Activated T-cell treated with anti-CD3 and anti-CD28 coated beads, Interleukin-2, amount 50 U/mL, for 72 hours (primary cell): ENCODE measurements around the gene SLC4A1. TPM values are rescaled to one million over a fixed set of nuclear protein-coding genes. Genes with fewer than 3 reads are reported as not detected.

Experiments
- ATAC-seq, 2 donors: fragments of 150-1000 bp; cut with Tn5 transposase; replicated peaks in 1 of 2; 2 replicates each; pipeline ENCODE4 v1.10.0; 2021; ENCODE audit warnings: moderate library complexity in 2 of 2, mild to moderate bottlenecking in 1 of 2
- DNase-seq, 2 donors: peaks; one replicate each; pipeline ENCODE4 v3.0.0; 2021 to 2022; ENCODE audit warnings: mixed read lengths in 1 of 2
- H3K27ac Mint-ChIP-seq: one replicate; pipeline ENCODE4 v1.8.0; 2022; ENCODE audit warnings: mild to moderate bottlenecking, moderate library complexity, mixed read lengths
- H3K27me3 Mint-ChIP-seq: one replicate; pipeline ENCODE4 v1.8.0; 2022; ENCODE audit warnings: low read depth, mixed read lengths
- H3K36me3 Mint-ChIP-seq, 2 donors: one replicate each; pipeline ENCODE4 v1.8.0; 2022; ENCODE audit warnings: mixed read lengths in 2 of 2, mild to moderate bottlenecking in 1 of 2; ENCODE audit not compliant: insufficient read depth in 2 of 2
- H3K4me1 Mint-ChIP-seq: one replicate; pipeline ENCODE4 v1.8.0; 2022; ENCODE audit warnings: low read depth, mixed read lengths
- H3K4me3 Mint-ChIP-seq, 2 donors: one replicate each; pipeline ENCODE4 v1.8.0; 2022; ENCODE audit warnings: mild to moderate bottlenecking in 2 of 2, mixed read lengths in 2 of 2, moderate library complexity in 2 of 2
- H3K9me3 Mint-ChIP-seq, 2 donors: one replicate each; pipeline ENCODE4 v1.8.0; 2022; ENCODE audit warnings: mixed read lengths in 2 of 2
- total RNA-seq, 2 donors: library from RNA; stranded (reverse); gene quantifications; one replicate each; pipeline ENCODE4 v1.2.3, GENCODE V29; 2022

Gene SLC4A1
- total RNA-seq, 2 donors from 2014 or later: not detected

- DNase-seq (no peak), ATAC-seq (no peak)
- Mint-ChIP-seq H3K4me1 (no peaks in the 10 kb centered on the region), H3K9me3 (no peaks in the 10 kb centered on the region), H3K36me3 (no peaks in the 10 kb centered on the region), H3K4me3 (no peak overlapping the region), H3K27ac (no peak overlapping the region), H3K27me3 (no peaks in the 10 kb centered on the region)
These were observed 7.6 kb downstream of the SLC4A1 start for GRCh38 chr17:44260296-44260695.

- H3K27ac Mint-ChIP-seq: no peak overlapping the region
- H3K4me3 Mint-ChIP-seq: no peak overlapping the region
- no peaks in the 10 kb centered on the region for H3K4me1 Mint-ChIP-seq
- ATAC-seq (no peak), DNase-seq (no peak)
- no peaks in the 10 kb centered on the region for H3K9me3 Mint-ChIP-seq
- H3K36me3 Mint-ChIP-seq: no peaks in the 10 kb centered on the region
- H3K27me3 Mint-ChIP-seq: no peaks in the 10 kb centered on the region
These were observed 9.1 kb downstream of the SLC4A1 start for GRCh38 chr17:44258811-44259351.

GRCh38 chr17:44257815-44258760, 9.8 kb downstream of the SLC4A1 start:
- Mint-ChIP-seq H3K4me1 (no peaks in the 10 kb centered on the region), H3K36me3 (no peaks in the 10 kb centered on the region), H3K9me3 (no peaks in the 10 kb centered on the region), H3K27ac (no peak overlapping the region), H3K27me3 (no peaks in the 10 kb centered on the region), H3K4me3 (no peak overlapping the region)
- DNase-seq (no peak), ATAC-seq (no peak)

- no peaks in the 10 kb centered on the region for H3K36me3 Mint-ChIP-seq
- ATAC-seq: no peak
- no peaks in the 10 kb centered on the region for H3K9me3 Mint-ChIP-seq
- no peak overlapping the region for H3K4me3 Mint-ChIP-seq
- no peaks in the 10 kb centered on the region for H3K27me3 Mint-ChIP-seq
- H3K4me1 Mint-ChIP-seq: no peaks in the 10 kb centered on the region
- H3K27ac Mint-ChIP-seq: no peak overlapping the region
- no peak for DNase-seq
These were observed 11.3 kb downstream of the SLC4A1 start for GRCh38 chr17:44256671-44257070.

GRCh38 chr17:44255915-44256314, 12.0 kb downstream of the SLC4A1 start:
- DNase-seq (no peak), ATAC-seq (no peak)
- no peaks in the 10 kb centered on the region for H3K4me1 Mint-ChIP-seq
- H3K27ac Mint-ChIP-seq: no peak overlapping the region
- H3K4me3 Mint-ChIP-seq: no peak overlapping the region
- H3K27me3 Mint-ChIP-seq: no peaks in the 10 kb centered on the region
- H3K9me3 Mint-ChIP-seq: no peaks in the 10 kb centered on the region
- H3K36me3 Mint-ChIP-seq: no peaks in the 10 kb centered on the region

GRCh38 chr17:44254361-44255095, 13.4 kb downstream of the SLC4A1 start:
- no peak for ATAC-seq
- Mint-ChIP-seq H3K27ac (no peak overlapping the region), H3K36me3 (no peaks in the 10 kb centered on the region), H3K9me3 (no peaks in the 10 kb centered on the region), H3K4me1 (no peaks in the 10 kb centered on the region), H3K27me3 (no peaks in the 10 kb centered on the region), H3K4me3 (no peak overlapping the region)
- DNase-seq: no peak

GRCh38 chr17:44253006-44253405, 14.9 kb downstream of the SLC4A1 start:
- DNase-seq (no peak), ATAC-seq (no peak)
- H3K27me3 Mint-ChIP-seq: no peaks in the 10 kb centered on the region
- peaks cover 11% of the 10 kb centered on the region for H3K4me1 Mint-ChIP-seq
- no peak overlapping the region for H3K4me3 Mint-ChIP-seq
- H3K9me3 Mint-ChIP-seq: no peaks in the 10 kb centered on the region
- no peak overlapping the region for H3K27ac Mint-ChIP-seq
- no peaks in the 10 kb centered on the region for H3K36me3 Mint-ChIP-seq

GRCh38 chr17:44251062-44251461, 16.9 kb downstream of the SLC4A1 start:
- ATAC-seq (no peak), DNase-seq (no peak)
- Mint-ChIP-seq H3K4me1 (peaks cover 28% of the 10 kb centered on the region), H3K27ac (no peak overlapping the region), H3K4me3 (no peak overlapping the region), H3K27me3 (no peaks in the 10 kb centered on the region), H3K9me3 (no peaks in the 10 kb centered on the region), H3K36me3 (no peaks in the 10 kb centered on the region)

- no peak overlapping the region for H3K27ac Mint-ChIP-seq
- ATAC-seq: no peak
- H3K4me1 Mint-ChIP-seq: peaks cover 39% of the 10 kb centered on the region
- no peak for DNase-seq
- no peaks in the 10 kb centered on the region for H3K9me3 Mint-ChIP-seq
- no peaks in the 10 kb centered on the region for H3K36me3 Mint-ChIP-seq
- H3K27me3 Mint-ChIP-seq: no peaks in the 10 kb centered on the region
- H3K4me3 Mint-ChIP-seq: no peak overlapping the region
These were observed 18.3 kb downstream of the SLC4A1 start for GRCh38 chr17:44249501-44250246.

GRCh38 chr17:44247876-44248736, 19.8 kb downstream of the SLC4A1 start:
- no peak overlapping the region for H3K27ac Mint-ChIP-seq
- H3K36me3 Mint-ChIP-seq: no peaks in the 10 kb centered on the region
- DNase-seq (no peak), ATAC-seq (no peak)
- H3K4me3 Mint-ChIP-seq: no peak overlapping the region
- peaks cover 39% of the 10 kb centered on the region for H3K4me1 Mint-ChIP-seq
- H3K9me3 Mint-ChIP-seq: no peaks in the 10 kb centered on the region
- H3K27me3 Mint-ChIP-seq: no peaks in the 10 kb centered on the region

GRCh38 chr17:44247440-44247841, 20.5 kb downstream of the SLC4A1 start:
- H3K4me1 Mint-ChIP-seq: peaks cover 39% of the 10 kb centered on the region
- H3K27ac Mint-ChIP-seq: no peak overlapping the region
- no peaks in the 10 kb centered on the region for H3K27me3 Mint-ChIP-seq
- H3K36me3 Mint-ChIP-seq: no peaks in the 10 kb centered on the region
- DNase-seq (no peak), ATAC-seq (no peak)
- no peak overlapping the region for H3K4me3 Mint-ChIP-seq
- no peaks in the 10 kb centered on the region for H3K9me3 Mint-ChIP-seq

- H3K4me3 Mint-ChIP-seq: no peak overlapping the region
- H3K36me3 Mint-ChIP-seq: no peaks in the 10 kb centered on the region
- no peak overlapping the region for H3K27ac Mint-ChIP-seq
- H3K4me1 Mint-ChIP-seq: peaks cover 12% of the 10 kb centered on the region
- ATAC-seq (no peak), DNase-seq (no peak)
- H3K27me3 Mint-ChIP-seq: no peaks in the 10 kb centered on the region
- no peaks in the 10 kb centered on the region for H3K9me3 Mint-ChIP-seq
These were observed 26.8 kb downstream of the SLC4A1 start for GRCh38 chr17:44241106-44241624.
